Measurements from ENCODE around the gene CD300A.

Gene CD300A

GRCh38 chr17:74457146-74457819, 9.2 kb upstream of the CD300A start (continued):
- TF ChIP-seq, protein P1, sequence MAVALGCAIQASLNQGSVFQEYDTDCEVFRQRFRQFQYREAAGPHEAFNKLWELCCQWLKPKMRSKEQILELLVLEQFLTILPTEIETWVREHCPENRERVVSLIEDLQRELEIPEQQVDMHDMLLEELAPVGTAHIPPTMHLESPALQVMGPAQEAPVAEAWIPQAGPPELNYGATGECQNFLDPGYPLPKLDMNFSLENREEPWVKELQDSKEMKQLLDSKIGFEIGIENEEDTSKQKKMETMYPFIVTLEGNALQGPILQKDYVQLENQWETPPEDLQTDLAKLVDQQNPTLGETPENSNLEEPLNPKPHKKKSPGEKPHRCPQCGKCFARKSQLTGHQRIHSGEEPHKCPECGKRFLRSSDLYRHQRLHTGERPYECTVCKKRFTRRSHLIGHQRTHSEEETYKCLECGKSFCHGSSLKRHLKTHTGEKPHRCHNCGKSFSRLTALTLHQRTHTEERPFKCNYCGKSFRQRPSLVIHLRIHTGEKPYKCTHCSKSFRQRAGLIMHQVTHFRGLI (tag by site-specific recombination; IDR thresholded peaks at IDR 0.05), result no peak
- TF ChIP-seq ZNF48 (tag by site-specific recombination; IDR thresholded peaks at IDR 0.05), result no peak
- TF ChIP-seq GLI2 (tag by site-specific recombination; IDR thresholded peaks at IDR 0.05; ENCODE audit: borderline replicate concordance, low read depth), result no peak
- TF ChIP-seq MEIS1 (CRISPR knock-in tag; IDR thresholded peaks at IDR 0.05; ENCODE audit: borderline replicate concordance), result no peak
- no peak for TF ChIP-seq ZNF707 (tag by site-specific recombination; IDR thresholded peaks at IDR 0.05)
- TF ChIP-seq GFI1B (tag by site-specific recombination; IDR thresholded peaks at IDR 0.05), result no peak
- no peak for TF ChIP-seq PBX3 (CRISPR knock-in tag; IDR thresholded peaks at IDR 0.05)
- TF ChIP-seq ZNF404 (tag by site-specific recombination; IDR thresholded peaks at IDR 0.05), result no peak
- no peak for TF ChIP-seq ZNF23 (tag by site-specific recombination; IDR thresholded peaks at IDR 0.05; ENCODE audit: borderline replicate concordance)
- TF ChIP-seq, protein P2, sequence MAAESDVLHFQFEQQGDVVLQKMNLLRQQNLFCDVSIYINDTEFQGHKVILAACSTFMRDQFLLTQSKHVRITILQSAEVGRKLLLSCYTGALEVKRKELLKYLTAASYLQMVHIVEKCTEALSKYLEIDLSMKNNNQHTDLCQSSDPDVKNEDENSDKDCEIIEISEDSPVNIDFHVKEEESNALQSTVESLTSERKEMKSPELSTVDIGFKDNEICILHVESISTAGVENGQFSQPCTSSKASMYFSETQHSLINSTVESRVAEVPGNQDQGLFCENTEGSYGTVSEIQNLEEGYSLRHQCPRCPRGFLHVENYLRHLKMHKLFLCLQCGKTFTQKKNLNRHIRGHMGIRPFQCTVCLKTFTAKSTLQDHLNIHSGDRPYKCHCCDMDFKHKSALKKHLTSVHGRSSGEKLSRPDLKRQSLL (tag by site-specific recombination; IDR thresholded peaks at IDR 0.05), result no peak
- TF ChIP-seq SCRT2 (tag by site-specific recombination; IDR thresholded peaks at IDR 0.05), result peak; percentile 54; the same call in 1 of the 2 replicates
- TF ChIP-seq ZNF132 (tag by site-specific recombination; IDR thresholded peaks at IDR 0.05; ENCODE audit: borderline replicate concordance), result no peak
- TF ChIP-seq, protein P3, sequence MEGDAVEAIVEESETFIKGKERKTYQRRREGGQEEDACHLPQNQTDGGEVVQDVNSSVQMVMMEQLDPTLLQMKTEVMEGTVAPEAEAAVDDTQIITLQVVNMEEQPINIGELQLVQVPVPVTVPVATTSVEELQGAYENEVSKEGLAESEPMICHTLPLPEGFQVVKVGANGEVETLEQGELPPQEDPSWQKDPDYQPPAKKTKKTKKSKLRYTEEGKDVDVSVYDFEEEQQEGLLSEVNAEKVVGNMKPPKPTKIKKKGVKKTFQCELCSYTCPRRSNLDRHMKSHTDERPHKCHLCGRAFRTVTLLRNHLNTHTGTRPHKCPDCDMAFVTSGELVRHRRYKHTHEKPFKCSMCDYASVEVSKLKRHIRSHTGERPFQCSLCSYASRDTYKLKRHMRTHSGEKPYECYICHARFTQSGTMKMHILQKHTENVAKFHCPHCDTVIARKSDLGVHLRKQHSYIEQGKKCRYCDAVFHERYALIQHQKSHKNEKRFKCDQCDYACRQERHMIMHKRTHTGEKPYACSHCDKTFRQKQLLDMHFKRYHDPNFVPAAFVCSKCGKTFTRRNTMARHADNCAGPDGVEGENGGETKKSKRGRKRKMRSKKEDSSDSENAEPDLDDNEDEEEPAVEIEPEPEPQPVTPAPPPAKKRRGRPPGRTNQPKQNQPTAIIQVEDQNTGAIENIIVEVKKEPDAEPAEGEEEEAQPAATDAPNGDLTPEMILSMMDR (tag by site-specific recombination; IDR thresholded peaks at IDR 0.05), result peak; percentile 92
- no peak for TF ChIP-seq ZNF223 (tag by site-specific recombination; IDR thresholded peaks at IDR 0.05)
- TF ChIP-seq, protein P4, sequence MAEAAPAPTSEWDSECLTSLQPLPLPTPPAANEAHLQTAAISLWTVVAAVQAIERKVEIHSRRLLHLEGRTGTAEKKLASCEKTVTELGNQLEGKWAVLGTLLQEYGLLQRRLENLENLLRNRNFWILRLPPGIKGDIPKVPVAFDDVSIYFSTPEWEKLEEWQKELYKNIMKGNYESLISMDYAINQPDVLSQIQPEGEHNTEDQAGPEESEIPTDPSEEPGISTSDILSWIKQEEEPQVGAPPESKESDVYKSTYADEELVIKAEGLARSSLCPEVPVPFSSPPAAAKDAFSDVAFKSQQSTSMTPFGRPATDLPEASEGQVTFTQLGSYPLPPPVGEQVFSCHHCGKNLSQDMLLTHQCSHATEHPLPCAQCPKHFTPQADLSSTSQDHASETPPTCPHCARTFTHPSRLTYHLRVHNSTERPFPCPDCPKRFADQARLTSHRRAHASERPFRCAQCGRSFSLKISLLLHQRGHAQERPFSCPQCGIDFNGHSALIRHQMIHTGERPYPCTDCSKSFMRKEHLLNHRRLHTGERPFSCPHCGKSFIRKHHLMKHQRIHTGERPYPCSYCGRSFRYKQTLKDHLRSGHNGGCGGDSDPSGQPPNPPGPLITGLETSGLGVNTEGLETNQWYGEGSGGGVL (tag by site-specific recombination; IDR thresholded peaks at IDR 0.05), result no peak
- no peak for TF ChIP-seq SP2 (tag by site-specific recombination; IDR thresholded peaks at IDR 0.05)
- TF ChIP-seq ZNF366 (tag by site-specific recombination; conservative IDR thresholded peaks at IDR 0.05), result no peak
- TF ChIP-seq ZNF354C (tag by site-specific recombination; IDR thresholded peaks at IDR 0.05; ENCODE audit: borderline replicate concordance, low read depth), result no peak
- TF ChIP-seq ZNF280C (tag by site-specific recombination; IDR thresholded peaks at IDR 0.05), result no peak
